ENCODE data around the gene RHBDD3.

DNA sequence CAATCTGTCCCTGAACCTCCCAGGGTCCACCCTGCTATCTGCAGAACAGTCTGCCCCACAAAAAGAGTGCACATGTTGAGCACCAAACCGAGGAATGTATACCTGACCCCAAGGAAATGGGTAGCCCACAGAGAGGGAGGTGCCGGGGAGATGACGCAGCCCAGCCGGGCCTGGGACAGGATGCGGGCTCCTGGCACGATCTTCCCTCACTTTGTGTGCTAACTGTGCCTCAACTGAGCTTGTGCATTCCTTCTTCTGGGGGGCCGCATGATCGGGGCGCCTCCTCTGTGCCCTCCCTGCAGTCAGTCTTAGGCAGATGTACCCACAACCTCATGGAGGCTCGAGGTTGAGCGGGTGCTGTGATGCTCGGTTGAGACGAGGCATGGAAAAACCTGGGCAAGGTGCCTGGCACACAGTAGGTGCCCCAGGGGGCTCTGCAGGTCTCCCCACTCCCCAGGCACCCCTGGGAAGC is 41.0 kb upstream of the RHBDD3 start:
- no peak for TF ChIP-seq POLR2AphosphoS5 (IDR thresholded peaks at IDR 0.05; ENCODE audit: low read depth, low read length)
- no peak for TF ChIP-seq USF2 (IDR thresholded peaks at IDR 0.05; ENCODE audit: low read length)
- no peak for TF ChIP-seq SIRT6 (IDR thresholded peaks at IDR 0.05; ENCODE audit: low read length)
- TF ChIP-seq TAF7 (optimal IDR thresholded peaks at IDR 0.05; ENCODE audit: borderline replicate concordance, low read depth, low read length): no peak
- TF ChIP-seq TEAD4 (IDR thresholded peaks at IDR 0.05; ENCODE audit: low read depth, low read length): no peak
- TF ChIP-seq, protein P1, sequence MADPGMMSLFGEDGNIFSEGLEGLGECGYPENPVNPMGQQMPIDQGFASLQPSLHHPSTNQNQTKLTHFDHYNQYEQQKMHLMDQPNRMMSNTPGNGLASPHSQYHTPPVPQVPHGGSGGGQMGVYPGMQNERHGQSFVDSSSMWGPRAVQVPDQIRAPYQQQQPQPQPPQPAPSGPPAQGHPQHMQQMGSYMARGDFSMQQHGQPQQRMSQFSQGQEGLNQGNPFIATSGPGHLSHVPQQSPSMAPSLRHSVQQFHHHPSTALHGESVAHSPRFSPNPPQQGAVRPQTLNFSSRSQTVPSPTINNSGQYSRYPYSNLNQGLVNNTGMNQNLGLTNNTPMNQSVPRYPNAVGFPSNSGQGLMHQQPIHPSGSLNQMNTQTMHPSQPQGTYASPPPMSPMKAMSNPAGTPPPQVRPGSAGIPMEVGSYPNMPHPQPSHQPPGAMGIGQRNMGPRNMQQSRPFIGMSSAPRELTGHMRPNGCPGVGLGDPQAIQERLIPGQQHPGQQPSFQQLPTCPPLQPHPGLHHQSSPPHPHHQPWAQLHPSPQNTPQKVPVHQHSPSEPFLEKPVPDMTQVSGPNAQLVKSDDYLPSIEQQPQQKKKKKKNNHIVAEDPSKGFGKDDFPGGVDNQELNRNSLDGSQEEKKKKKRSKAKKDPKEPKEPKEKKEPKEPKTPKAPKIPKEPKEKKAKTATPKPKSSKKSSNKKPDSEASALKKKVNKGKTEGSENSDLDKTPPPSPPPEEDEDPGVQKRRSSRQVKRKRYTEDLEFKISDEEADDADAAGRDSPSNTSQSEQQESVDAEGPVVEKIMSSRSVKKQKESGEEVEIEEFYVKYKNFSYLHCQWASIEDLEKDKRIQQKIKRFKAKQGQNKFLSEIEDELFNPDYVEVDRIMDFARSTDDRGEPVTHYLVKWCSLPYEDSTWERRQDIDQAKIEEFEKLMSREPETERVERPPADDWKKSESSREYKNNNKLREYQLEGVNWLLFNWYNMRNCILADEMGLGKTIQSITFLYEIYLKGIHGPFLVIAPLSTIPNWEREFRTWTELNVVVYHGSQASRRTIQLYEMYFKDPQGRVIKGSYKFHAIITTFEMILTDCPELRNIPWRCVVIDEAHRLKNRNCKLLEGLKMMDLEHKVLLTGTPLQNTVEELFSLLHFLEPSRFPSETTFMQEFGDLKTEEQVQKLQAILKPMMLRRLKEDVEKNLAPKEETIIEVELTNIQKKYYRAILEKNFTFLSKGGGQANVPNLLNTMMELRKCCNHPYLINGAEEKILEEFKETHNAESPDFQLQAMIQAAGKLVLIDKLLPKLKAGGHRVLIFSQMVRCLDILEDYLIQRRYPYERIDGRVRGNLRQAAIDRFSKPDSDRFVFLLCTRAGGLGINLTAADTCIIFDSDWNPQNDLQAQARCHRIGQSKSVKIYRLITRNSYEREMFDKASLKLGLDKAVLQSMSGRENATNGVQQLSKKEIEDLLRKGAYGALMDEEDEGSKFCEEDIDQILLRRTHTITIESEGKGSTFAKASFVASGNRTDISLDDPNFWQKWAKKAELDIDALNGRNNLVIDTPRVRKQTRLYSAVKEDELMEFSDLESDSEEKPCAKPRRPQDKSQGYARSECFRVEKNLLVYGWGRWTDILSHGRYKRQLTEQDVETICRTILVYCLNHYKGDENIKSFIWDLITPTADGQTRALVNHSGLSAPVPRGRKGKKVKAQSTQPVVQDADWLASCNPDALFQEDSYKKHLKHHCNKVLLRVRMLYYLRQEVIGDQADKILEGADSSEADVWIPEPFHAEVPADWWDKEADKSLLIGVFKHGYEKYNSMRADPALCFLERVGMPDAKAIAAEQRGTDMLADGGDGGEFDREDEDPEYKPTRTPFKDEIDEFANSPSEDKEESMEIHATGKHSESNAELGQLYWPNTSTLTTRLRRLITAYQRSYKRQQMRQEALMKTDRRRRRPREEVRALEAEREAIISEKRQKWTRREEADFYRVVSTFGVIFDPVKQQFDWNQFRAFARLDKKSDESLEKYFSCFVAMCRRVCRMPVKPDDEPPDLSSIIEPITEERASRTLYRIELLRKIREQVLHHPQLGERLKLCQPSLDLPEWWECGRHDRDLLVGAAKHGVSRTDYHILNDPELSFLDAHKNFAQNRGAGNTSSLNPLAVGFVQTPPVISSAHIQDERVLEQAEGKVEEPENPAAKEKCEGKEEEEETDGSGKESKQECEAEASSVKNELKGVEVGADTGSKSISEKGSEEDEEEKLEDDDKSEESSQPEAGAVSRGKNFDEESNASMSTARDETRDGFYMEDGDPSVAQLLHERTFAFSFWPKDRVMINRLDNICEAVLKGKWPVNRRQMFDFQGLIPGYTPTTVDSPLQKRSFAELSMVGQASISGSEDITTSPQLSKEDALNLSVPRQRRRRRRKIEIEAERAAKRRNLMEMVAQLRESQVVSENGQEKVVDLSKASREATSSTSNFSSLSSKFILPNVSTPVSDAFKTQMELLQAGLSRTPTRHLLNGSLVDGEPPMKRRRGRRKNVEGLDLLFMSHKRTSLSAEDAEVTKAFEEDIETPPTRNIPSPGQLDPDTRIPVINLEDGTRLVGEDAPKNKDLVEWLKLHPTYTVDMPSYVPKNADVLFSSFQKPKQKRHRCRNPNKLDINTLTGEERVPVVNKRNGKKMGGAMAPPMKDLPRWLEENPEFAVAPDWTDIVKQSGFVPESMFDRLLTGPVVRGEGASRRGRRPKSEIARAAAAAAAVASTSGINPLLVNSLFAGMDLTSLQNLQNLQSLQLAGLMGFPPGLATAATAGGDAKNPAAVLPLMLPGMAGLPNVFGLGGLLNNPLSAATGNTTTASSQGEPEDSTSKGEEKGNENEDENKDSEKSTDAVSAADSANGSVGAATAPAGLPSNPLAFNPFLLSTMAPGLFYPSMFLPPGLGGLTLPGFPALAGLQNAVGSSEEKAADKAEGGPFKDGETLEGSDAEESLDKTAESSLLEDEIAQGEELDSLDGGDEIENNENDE (IDR thresholded peaks at IDR 0.05; ENCODE audit: insufficient replicate concordance, low read length): no peak
- TF ChIP-seq, protein P2, sequence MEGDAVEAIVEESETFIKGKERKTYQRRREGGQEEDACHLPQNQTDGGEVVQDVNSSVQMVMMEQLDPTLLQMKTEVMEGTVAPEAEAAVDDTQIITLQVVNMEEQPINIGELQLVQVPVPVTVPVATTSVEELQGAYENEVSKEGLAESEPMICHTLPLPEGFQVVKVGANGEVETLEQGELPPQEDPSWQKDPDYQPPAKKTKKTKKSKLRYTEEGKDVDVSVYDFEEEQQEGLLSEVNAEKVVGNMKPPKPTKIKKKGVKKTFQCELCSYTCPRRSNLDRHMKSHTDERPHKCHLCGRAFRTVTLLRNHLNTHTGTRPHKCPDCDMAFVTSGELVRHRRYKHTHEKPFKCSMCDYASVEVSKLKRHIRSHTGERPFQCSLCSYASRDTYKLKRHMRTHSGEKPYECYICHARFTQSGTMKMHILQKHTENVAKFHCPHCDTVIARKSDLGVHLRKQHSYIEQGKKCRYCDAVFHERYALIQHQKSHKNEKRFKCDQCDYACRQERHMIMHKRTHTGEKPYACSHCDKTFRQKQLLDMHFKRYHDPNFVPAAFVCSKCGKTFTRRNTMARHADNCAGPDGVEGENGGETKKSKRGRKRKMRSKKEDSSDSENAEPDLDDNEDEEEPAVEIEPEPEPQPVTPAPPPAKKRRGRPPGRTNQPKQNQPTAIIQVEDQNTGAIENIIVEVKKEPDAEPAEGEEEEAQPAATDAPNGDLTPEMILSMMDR (IDR thresholded peaks at IDR 0.05; ENCODE audit: control extremely low read depth in 1 of 3, insufficient read depth in 1 of 3, low read depth in 1 of 3, low read length in 3 of 3): no peak
